ENCODE data around the gene FAM241B.

The FAM241B gene, protein sequence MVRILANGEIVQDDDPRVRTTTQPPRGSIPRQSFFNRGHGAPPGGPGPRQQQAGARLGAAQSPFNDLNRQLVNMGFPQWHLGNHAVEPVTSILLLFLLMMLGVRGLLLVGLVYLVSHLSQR

DNA sequence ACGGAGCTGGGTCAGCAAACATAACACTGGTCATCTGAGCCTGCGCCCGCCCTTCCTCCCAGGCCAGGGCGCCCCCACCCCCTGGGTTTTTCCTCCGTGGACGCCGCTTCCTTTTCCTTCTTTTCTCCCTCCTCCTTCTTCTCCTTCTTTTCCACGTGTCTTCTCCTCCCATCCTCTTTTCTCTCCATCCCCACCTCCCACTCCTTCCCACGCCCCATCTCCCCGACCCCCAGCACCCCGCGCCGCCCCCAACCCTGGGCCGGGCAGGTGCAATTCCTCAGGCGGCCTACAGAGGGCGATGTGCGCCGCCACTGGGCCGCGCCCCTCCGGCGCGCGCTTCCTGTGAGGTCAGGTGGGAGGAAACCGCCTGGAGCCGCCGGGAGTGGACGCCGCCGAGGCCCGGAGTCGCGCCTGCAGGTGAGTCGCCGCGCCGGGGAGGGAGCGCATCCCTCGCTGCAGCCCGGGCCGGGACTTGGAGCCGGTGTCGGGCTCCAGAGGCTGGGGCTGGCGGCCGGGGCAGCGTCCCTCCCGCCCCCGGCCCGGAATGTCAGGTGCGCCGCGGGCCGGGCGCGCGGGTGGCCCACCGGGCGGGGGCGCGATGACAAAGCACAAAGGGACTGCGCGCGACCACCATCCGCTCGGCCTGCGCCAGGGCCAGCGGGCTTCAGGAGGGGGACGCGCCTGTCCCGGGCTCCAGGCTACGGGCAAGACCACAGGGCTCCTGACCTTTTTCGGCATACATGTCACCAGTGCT, at the start of gene FAM241B:
Gene FAM241B (plus strand): TSS at position 351 of the 754 bp plus-strand sequence. CDS start 1,497 bp downstream, outside the sequence.
- Histone ChIP-seq H3K9ac (ENCODE audit: low read length) (peak within 1 kb of the TSS; percentile 76), H3K36me3 (ENCODE audit: control insufficient read depth, insufficient read depth, low read length) (no peaks in the 10 kb centered on the region), H3K27me3 (ENCODE audit: control insufficient read depth, insufficient read depth, low read length) (peaks cover 15% of the 10 kb centered on the region), H3K4me3 (ENCODE audit: low read length) (peak within 1 kb of the TSS; percentile 16), H3K9me3 (ENCODE audit: control insufficient read depth, low read length) (no peaks in the 10 kb centered on the region), H3K4me1 (ENCODE audit: control insufficient read depth, insufficient read depth, low read length) (peaks cover 8% of the 10 kb centered on the region)

DNA sequence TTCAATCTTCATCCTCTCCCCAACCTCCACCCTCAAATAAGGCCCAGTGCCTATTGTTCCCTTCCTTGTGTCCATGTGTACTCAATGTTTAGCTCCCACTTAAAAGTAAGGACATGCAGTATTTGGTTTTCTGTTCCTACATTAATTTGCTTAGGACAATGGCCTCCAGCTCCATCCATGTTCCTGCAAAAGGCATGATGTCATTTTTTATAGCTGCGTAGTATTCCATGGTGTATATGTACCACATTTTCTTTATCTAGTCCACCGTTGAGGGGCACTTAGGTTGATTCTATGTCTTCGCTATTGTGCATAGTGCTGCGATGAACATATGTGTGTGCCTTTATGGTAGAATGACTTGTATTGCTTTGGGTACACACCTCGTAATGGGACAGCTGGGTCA, 49.6 kb upstream of the FAM241B start:
- H3K4me1 ChIP-seq (ENCODE audit: control insufficient read depth, insufficient read depth, low read length), result no peaks in the 10 kb centered on the region
- H3K9me3 ChIP-seq (ENCODE audit: control insufficient read depth, low read length), result no peaks in the 10 kb centered on the region
- H3K27me3 ChIP-seq (ENCODE audit: control insufficient read depth, insufficient read depth, low read length), result peaks cover 33% of the 10 kb centered on the region
- no peaks in the 10 kb centered on the region for H3K36me3 ChIP-seq (ENCODE audit: control insufficient read depth, insufficient read depth, low read length)
- H3K4me3 ChIP-seq (ENCODE audit: low read length), result no peak overlapping the region
- H3K9ac ChIP-seq (ENCODE audit: low read length), result no peak overlapping the region

DNA sequence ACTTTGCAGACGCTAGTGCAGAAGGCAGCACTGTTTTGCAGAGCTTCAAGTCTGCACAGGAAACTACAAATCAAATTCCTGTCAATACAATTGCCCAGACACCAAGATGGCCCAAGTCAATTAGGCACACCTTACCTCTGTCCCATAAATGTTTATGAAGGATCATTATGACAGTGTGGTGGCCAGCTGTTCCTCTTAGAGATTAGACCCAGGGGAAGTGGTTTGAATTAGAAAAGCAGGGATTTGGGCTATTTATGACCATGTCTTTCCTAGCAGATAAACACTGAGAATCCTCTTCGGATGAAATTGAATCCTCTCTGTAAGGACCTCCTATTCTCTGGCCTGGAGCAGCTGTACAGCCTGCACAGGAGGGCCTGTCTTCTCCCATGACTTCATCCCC, 46.9 kb upstream of the FAM241B start:
- peaks cover 16% of the 10 kb centered on the region for H3K27me3 ChIP-seq (ENCODE audit: control insufficient read depth, insufficient read depth, low read length)
- no peaks in the 10 kb centered on the region for H3K9me3 ChIP-seq (ENCODE audit: control insufficient read depth, low read length)
- no peaks in the 10 kb centered on the region for H3K4me1 ChIP-seq (ENCODE audit: control insufficient read depth, insufficient read depth, low read length)
- H3K9ac ChIP-seq (ENCODE audit: low read length), result no peak overlapping the region
- no peaks in the 10 kb centered on the region for H3K36me3 ChIP-seq (ENCODE audit: control insufficient read depth, insufficient read depth, low read length)
- no peak overlapping the region for H3K4me3 ChIP-seq (ENCODE audit: low read length)

DNA sequence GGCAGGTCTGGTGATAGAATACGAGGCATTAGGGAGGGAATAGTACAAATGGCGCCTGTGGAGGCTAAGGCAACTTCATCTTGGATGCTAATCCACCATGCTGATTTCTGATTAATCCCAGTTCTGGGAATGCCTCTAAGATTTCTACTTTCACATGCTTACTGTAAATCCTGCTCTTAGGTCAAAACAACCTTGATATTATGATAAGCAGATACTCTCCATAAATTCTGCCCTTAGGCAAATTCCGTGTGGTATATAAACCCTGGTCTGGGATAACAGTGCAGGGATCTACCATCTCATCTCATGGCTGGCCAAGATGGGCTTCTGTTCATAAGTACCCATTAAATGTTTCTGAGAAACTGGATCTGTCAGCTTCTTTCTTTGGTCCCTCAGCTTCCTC, 45.4 kb upstream of the FAM241B start:
- Histone ChIP-seq H3K36me3 (ENCODE audit: control insufficient read depth, insufficient read depth, low read length) (no peaks in the 10 kb centered on the region), H3K9me3 (ENCODE audit: control insufficient read depth, low read length) (no peaks in the 10 kb centered on the region), H3K27me3 (ENCODE audit: control insufficient read depth, insufficient read depth, low read length) (peaks cover 3% of the 10 kb centered on the region), H3K4me1 (ENCODE audit: control insufficient read depth, insufficient read depth, low read length) (no peaks in the 10 kb centered on the region), H3K4me3 (ENCODE audit: low read length) (no peak overlapping the region), H3K9ac (ENCODE audit: low read length) (no peak overlapping the region)

DNA sequence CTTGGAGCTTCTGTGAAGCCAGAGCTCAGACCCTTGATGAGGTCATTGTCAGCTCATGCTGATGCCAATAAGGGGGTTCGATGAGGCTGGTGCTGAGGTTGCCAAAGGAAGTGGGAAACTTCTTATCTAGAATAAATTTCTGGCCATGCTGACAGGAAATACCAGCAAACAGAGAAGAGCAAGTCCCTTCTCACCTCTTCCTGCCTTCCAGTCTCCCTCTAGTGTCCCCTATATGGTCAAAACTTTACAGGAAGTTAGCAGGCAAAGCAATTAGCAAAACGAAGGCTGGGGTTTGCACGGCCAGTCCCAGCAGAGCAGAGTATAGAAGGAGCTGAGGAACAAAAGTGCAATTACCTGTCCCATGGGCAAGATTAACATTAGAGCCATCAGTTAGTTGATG, 41.7 kb upstream of the FAM241B start:
- H3K36me3 ChIP-seq (ENCODE audit: control insufficient read depth, insufficient read depth, low read length), result no peaks in the 10 kb centered on the region
- no peaks in the 10 kb centered on the region for H3K27me3 ChIP-seq (ENCODE audit: control insufficient read depth, insufficient read depth, low read length)
- no peak overlapping the region for H3K4me3 ChIP-seq (ENCODE audit: low read length)
- no peaks in the 10 kb centered on the region for H3K4me1 ChIP-seq (ENCODE audit: control insufficient read depth, insufficient read depth, low read length)
- H3K9me3 ChIP-seq (ENCODE audit: control insufficient read depth, low read length), result no peaks in the 10 kb centered on the region
- H3K9ac ChIP-seq (ENCODE audit: low read length), result no peak overlapping the region

DNA sequence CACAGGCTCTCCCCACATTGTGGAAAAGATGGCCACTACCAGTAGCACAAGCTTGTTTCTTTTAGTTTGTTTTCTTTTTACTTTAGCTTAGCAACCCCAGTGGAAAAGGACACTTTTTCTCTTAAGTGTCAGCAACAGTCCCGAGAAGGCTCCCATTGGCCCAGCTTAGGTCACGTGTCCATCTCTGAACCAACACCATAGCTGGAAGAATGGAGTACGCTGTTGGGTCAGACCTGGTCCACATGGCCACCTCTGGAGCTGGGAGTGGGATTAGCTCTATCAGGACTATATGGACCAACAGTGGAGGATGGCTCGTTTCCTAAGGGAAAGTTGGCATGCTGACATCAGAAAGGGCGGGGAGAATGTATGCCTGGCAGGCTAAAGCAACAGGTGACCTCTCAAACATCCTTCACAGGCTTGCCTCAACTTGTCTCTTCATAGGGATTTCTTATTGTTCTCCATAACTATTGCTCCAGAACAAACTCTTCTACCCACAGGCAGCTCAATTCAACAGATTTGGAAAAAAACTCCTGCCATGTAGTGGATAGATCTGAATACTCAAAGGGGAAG, 29.2 kb upstream of the FAM241B start:
- Histone ChIP-seq H3K36me3 (ENCODE audit: control insufficient read depth, insufficient read depth, low read length) (no peaks in the 10 kb centered on the region), H3K4me1 (ENCODE audit: control insufficient read depth, insufficient read depth, low read length) (no peaks in the 10 kb centered on the region), H3K9me3 (ENCODE audit: control insufficient read depth, low read length) (no peaks in the 10 kb centered on the region), H3K9ac (ENCODE audit: low read length) (no peak overlapping the region), H3K27me3 (ENCODE audit: control insufficient read depth, insufficient read depth, low read length) (peaks cover 9% of the 10 kb centered on the region), H3K4me3 (ENCODE audit: low read length) (no peak overlapping the region)

DNA sequence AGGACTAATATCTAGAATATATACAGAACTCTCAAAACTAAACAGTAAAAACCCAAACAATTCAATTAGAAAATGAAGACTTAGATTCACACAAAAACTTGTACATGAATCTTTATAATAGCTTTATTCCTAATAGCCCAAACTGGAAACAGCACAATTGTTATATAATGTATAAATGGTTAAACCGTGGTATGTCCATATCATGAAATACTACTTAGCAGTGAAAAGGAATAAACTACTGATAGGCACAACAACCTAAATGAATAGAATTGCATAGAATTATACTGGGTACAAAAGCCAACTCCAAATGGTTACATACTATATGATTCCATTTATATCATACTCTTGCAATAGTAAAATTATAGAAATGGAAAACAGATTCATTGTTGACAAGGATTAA, 21.0 kb upstream of the FAM241B start:
- no peak overlapping the region for H3K4me3 ChIP-seq (ENCODE audit: low read length)
- no peaks in the 10 kb centered on the region for H3K36me3 ChIP-seq (ENCODE audit: control insufficient read depth, insufficient read depth, low read length)
- H3K9ac ChIP-seq (ENCODE audit: low read length), result no peak overlapping the region
- H3K9me3 ChIP-seq (ENCODE audit: control insufficient read depth, low read length), result no peaks in the 10 kb centered on the region
- H3K4me1 ChIP-seq (ENCODE audit: control insufficient read depth, insufficient read depth, low read length), result no peaks in the 10 kb centered on the region
- H3K27me3 ChIP-seq (ENCODE audit: control insufficient read depth, insufficient read depth, low read length), result peaks cover 4% of the 10 kb centered on the region

DNA sequence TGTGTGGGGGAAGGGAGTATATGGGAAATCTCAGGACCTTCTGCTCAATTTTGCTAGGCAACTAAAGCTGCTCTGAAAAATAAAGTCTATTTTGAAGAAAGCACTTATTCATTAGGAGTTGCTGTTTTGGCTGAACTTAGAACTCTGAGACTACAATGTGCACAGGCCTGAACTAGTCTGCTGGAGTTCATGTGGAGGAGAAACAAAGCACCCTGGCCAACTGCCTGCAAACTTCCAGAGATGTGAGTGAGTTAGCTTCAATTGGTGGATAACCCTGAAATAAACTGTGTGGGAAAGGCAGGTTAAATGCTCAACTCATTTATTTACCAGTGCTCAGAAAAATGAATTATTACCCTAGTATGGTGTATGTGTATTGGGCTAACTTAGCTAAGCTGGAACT, 17.3 kb upstream of the FAM241B start:
- Histone ChIP-seq H3K27me3 (ENCODE audit: control insufficient read depth, insufficient read depth, low read length) (peaks cover 4% of the 10 kb centered on the region), H3K4me3 (ENCODE audit: low read length) (no peak overlapping the region), H3K4me1 (ENCODE audit: control insufficient read depth, insufficient read depth, low read length) (no peaks in the 10 kb centered on the region)

DNA sequence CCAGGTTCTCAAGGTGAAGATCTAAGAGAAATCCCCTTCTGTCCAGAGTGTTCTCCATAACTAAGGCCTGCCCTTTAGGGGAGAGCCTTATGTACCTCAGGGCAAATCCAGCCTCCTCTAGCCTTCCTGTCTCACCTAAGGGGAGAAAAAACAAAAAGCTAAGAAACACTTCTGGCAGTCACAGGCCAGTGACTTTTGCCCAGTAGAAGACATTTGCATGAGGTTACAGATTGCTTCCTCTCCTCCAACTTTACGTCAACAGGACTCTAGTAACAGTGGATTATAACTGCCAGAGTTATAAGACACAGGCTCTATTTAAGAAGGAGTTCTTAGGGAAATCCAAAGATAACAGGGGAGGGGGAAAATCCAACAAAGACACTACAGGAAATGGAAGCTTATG, 15.9 kb upstream of the FAM241B start:
- Histone ChIP-seq H3K9me3 (ENCODE audit: control insufficient read depth, low read length) (no peaks in the 10 kb centered on the region), H3K9ac (ENCODE audit: low read length) (no peak overlapping the region), H3K27me3 (ENCODE audit: control insufficient read depth, insufficient read depth, low read length) (peaks cover 4% of the 10 kb centered on the region), H3K4me1 (ENCODE audit: control insufficient read depth, insufficient read depth, low read length) (no peaks in the 10 kb centered on the region), H3K4me3 (ENCODE audit: low read length) (no peak overlapping the region), H3K36me3 (ENCODE audit: control insufficient read depth, insufficient read depth, low read length) (no peaks in the 10 kb centered on the region)

More for the DNA sequence above, 17.3 kb upstream of the FAM241B start:
- Histone ChIP-seq H3K9ac (ENCODE audit: low read length) (no peak overlapping the region), H3K9me3 (ENCODE audit: control insufficient read depth, low read length) (no peaks in the 10 kb centered on the region), H3K36me3 (ENCODE audit: control insufficient read depth, insufficient read depth, low read length) (no peaks in the 10 kb centered on the region)

DNA sequence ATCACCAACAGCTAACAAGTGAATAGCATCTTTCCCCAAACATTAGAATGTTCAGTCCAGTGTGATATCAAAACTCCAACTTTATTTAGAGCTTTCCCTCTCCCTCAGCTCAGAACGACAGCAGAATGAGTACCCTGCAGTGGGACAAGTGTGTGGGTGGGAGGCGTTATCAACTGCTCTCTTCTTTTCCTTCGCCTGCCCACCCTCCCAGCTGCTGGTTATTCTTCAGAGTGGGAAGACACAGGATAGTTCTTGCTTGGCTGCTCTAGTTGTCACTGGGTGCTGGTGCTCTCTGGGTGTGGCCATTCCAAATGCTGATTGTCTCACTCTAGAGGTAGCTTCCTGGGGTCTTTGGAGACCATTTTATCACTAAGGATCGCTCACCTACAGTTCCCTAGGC, 13.7 kb upstream of the FAM241B start:
- Histone ChIP-seq H3K9ac (ENCODE audit: low read length) (no peak overlapping the region), H3K27me3 (ENCODE audit: control insufficient read depth, insufficient read depth, low read length) (peaks cover 4% of the 10 kb centered on the region), H3K4me3 (ENCODE audit: low read length) (no peak overlapping the region), H3K4me1 (ENCODE audit: control insufficient read depth, insufficient read depth, low read length) (no peaks in the 10 kb centered on the region), H3K36me3 (ENCODE audit: control insufficient read depth, insufficient read depth, low read length) (no peaks in the 10 kb centered on the region), H3K9me3 (ENCODE audit: control insufficient read depth, low read length) (no peaks in the 10 kb centered on the region)

DNA sequence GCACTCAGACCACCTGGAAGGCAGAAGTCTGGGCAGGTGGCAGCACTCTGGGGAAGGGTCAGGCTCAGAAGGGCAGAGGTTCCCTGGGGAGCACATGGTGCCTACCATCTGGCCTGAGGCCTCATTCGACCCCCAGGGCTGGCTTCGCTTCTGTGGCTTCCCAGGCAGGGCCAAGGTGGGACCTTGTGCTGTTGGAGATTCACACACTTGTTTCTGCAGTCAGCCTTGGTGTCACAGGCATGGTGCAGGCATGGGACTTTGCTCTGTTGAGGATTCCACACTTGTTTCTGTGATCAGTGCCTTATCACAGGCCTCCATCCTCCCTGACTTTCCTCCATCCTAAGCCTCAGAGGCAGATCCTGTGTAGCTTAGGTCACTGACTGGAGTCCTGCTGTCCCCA, 11.3 kb upstream of the FAM241B start:
- H3K9me3 ChIP-seq (ENCODE audit: control insufficient read depth, low read length), result no peaks in the 10 kb centered on the region

GRCh38 chr10:69619626-69620025, 10.4 kb upstream of the FAM241B start:
- no peak overlapping the region for H3K4me3 ChIP-seq (ENCODE audit: low read length)
- H3K9ac ChIP-seq (ENCODE audit: low read length), result no peak overlapping the region
- no peaks in the 10 kb centered on the region for H3K36me3 ChIP-seq (ENCODE audit: control insufficient read depth, insufficient read depth, low read length)
- H3K4me1 ChIP-seq (ENCODE audit: control insufficient read depth, insufficient read depth, low read length), result no peaks in the 10 kb centered on the region
- no peaks in the 10 kb centered on the region for H3K27me3 ChIP-seq (ENCODE audit: control insufficient read depth, insufficient read depth, low read length)
- H3K9me3 ChIP-seq (ENCODE audit: control insufficient read depth, low read length), result no peaks in the 10 kb centered on the region

More for the DNA sequence above, 11.3 kb upstream of the FAM241B start:
- no peak overlapping the region for H3K4me3 ChIP-seq (ENCODE audit: low read length)
- no peak overlapping the region for H3K9ac ChIP-seq (ENCODE audit: low read length)
- no peaks in the 10 kb centered on the region for H3K4me1 ChIP-seq (ENCODE audit: control insufficient read depth, insufficient read depth, low read length)
- H3K27me3 ChIP-seq (ENCODE audit: control insufficient read depth, insufficient read depth, low read length), result no peaks in the 10 kb centered on the region
- H3K36me3 ChIP-seq (ENCODE audit: control insufficient read depth, insufficient read depth, low read length), result no peaks in the 10 kb centered on the region

All from mucosa of stomach (tissue), 1 donor.